Activated CD4-positive, alpha-beta T cell treated with anti-CD3 and anti-CD28 coated beads, Interleukin-2, amount 50 U/mL, for 1 hour (primary cell): ENCODE data around the gene PITPNM3.
"Not testable (repeated sequence)": the region's sequence is repeated elsewhere in the genome, so short reads cannot be mapped to it uniquely, and the experiment has no call there.

Experiments used
- DNase-seq: peaks from one replicate; pipeline ENCODE4 v3.0.0-alpha.2; 2020

The PITPNM3 gene

DNA sequence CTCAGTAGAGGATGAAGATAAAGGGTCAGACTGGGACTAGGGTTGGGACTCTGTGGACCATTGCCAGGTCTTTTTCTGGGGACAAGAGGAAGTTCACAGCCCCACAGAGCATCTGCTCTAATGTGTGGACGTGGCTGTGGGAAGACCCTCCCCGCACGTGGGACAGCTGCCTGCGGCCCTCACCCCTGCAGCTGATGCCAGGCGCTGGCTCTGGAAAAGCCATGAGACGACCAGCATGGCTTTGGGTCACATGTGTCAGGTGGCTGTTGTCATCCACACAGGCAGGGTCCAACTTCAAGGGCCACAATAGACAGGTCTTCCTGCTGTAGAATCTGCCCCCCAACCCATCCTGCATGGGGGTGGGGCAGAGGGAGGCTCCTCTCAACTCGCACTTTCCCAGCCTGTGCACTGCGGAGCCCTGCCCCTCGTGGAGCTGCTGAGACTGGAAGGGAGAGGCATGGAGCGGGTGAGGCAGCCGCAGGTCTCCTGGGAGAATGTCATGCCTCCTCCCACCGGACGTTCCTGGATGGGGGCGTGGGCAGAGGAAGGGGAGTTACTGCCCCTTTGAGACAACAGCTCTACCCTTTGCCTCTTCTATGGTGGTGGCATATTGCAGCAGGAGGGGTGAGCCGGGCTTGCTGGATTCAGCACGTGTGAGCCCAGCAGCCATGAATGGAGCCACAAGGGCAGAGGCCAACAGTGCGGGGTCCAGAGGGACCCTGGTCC is 58.7 kb downstream of the PITPNM3 start:
- no peak for DNase-seq

DNA sequence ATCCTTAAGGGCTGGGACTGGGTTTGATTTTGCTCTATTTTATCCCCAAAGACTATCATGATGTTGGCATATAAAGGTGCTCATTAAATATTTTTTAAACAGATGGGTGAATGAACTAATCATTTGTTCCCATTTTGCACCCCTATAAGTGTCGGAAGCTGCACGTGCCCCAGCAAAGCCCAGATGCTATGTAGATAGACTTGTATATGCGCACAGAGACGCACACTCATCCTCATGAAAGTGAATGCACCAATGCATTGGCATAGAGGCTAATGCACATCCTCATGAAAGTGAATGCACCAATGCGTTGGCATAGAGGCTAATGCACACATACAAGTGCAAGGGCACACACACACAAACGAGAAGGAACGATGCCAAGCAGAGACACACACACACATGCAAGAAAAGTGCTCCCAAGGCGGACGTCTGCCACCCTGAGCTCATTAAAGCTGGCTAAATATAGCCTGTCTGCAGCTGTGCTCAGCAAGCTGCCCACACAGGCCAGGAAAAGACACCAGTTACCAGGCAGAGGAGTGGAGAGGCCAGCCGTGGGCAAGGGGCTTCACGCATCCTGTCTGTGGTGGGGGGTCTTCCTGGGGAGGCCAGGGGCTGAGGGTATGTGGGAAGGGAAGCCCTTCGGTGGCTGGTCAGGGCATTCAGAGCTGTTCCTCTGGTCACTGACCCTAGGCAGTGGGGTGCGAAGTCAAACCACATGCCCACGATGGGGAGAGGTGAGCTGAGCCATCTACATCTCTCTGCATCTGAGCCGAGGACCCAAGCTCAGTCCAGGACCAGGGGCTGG is 59.5 kb downstream of the PITPNM3 start:
- no peak for DNase-seq

- no peak for DNase-seq
These were observed 60.3 kb downstream of the PITPNM3 start for GRCh38 chr17:6496116-6496481.

- no peak for DNase-seq
These were observed 60.8 kb downstream of the PITPNM3 start for GRCh38 chr17:6495450-6496115.

DNA sequence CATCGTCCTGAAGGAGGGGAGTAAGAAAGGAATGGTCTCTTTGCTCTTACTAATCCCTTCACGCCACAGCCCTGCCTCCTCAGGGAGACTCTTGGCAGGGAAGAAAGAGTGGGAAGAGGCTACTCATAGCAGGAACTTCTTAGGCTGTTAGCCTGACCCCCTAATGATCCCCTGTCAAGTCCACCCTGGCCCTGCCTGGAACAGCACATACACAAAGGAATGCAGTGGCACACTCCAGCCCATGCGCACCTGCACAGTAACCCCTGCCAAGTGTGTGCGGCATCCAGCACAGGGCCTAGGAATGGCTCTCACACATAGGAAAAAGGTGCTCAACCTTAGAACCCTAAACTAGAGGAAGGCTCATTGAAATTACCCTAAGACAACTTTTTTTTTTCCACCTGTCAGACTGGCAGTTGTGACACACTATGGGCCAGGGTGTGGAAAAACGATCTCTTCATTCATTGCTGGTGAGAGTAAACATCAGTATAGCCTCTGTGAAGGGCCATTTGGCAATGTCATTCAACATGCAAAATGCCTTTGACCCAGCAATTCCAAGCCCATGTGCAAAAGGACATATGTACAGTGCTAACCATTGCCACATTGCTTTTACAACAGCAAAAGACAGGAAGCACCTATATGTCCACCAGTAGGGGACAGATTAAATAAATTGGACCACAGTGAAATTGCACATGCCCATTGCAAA is 62.0 kb downstream of the PITPNM3 start:
- DNase-seq = no peak

DNA sequence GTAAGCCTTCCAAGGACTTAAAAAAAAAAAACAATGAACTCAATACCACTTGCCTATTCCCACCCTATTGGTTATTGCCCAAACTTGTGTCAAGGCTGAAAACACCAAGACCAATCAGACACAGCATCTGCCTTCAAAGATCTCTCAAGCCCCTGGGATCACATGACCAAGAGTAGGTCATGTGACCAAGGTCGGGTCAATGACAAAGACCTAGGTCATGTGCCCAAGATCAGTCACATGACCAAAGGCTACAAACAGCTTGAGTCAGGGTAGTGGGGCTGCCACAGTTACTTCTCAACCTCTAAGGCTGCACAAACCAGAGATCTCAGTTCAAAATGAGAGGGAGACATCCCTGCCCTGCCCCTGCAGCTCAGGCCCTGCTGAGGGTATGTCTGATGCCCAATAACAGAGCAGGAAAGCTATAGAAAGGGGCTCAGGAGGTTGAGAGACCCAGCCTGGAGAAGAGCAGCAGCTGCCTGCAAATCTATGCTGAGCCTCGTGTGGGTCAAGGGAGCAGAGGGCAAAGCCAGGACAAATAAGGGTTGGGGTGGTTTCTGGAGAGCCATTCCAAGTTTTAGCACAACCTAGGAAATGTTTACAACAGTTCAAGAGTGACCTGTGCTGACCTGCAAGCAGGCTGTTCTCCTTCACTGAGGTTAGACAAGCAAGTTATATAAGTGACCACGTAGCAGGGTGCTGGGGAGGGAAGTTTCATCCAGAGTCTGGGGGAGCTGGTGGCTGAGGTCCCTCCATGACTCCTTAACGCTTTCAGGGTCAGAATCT is 63.3 kb downstream of the PITPNM3 start:
- no peak for DNase-seq

GRCh38 chr17:6491071-6491700 is 65.2 kb downstream of the PITPNM3 start:
- DNase-seq = no peak

GRCh38 chr17:6489016-6489550 is 67.3 kb downstream of the PITPNM3 start:
- DNase-seq = no peak

DNA sequence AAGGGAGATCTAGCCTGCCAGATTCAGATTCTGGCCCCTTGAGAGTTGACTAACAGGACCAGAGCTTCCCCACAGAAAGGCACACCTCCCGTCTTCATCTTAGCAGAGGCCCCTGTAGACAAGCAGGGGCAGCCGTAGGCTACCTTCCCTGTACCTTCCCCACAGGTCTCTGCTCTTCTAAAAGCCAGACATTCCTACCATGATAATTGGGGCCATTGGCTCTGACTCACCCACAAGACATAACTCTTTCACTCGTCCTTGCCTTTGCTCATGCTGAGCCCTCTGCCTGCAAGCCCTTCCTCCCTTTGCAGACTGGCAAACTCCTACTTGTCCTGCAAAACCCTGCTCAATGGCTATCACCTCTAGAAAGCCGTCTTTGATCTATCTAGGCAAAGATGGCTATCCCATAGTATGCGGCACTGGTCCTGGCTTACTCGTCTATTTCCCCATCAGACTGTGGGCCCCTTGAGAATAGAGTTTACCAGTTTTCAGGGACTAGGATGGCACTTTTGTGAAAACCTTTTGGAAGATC is 68.3 kb downstream of the PITPNM3 start:
- no peak for DNase-seq

DNA sequence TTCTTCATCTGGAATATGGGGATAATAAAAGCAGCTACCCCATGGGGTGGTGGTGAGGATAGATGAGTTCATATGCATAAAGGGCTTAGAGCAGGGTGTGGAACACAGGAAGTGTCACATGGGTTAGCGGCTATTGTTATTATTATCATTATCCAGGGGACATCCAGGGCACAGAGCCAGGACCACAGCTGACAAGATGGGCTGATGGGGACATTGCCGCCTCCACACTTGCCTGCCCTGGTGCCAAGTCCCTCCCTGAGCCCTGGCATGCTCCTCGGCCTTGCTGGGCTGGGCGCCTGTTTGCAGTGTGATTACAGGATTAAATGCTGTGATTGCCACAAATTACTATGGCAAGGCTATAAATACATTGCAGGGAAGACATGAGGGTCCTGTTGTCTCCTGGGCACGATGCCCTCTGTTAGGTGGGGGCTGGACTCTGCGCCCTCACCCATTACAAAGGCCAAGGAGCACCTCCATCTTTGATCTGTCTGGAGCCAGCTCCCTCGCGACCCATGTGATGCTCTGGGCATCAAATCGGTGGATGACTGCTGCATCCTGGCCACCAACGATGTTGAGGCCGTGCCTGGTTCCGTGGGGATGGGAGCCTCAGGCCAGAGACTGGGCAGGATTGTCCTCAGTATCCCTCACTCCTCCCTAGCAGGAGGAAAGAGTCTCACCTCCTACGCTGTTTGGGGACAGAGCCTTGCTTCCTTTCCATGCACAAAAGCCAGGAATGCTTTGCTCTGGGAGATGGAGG is 68.9 kb downstream of the PITPNM3 start:
- no peak for DNase-seq

GRCh38 chr17:6485646-6486412 is 70.5 kb downstream of the PITPNM3 start:
- no peak for DNase-seq

DNA sequence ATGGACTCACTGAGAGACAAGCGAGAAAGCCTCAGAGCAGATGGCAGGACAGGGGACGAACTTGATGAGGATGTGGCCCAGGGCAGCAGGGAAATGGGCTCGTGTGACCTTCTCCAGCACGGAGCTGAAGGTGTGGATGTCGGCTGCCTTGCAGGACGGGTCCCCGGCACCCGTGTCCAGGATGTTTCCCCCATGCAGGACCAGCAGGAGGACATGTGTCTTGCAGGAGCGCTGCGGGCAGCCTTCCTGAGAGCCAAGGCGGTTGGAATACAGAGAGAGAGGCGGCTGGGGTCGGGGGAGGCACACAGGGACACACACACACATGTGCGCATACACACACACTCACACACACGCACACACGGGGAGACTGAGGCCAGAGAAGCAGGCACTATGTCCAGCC is 72.8 kb downstream of the PITPNM3 start:
- DNase-seq = no peak

GRCh38 chr17:6482796-6483195 is 73.6 kb downstream of the PITPNM3 start:
- not testable (repeated sequence) for DNase-seq

- no peak for DNase-seq
These were observed 74.3 kb downstream of the PITPNM3 start for GRCh38 chr17:6482105-6482455.

- DNase-seq = no peak
These were observed 76.1 kb downstream of the PITPNM3 start for GRCh38 chr17:6480303-6480675.

GRCh38 chr17:6479622-6480302 is 76.6 kb downstream of the PITPNM3 start:
- no peak for DNase-seq

DNA sequence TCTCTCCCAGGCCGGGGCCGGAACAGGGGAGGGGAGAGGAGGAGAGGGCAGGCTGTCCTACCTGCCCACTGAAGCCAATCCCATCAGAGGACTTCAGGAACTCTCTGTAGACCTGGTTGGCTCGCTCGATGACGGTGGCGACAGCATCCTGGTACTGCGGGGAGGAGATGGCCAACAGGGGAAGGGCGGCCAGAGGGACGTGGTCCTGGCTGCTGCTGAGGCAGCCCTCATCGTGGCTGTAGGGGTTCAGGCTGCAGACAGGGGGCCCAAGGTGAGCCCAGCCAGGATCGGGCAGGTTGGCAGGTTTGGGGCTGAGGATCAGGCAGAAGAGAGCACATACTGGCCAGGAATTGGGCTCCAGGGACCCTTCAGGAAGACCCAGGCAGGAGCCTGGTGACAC is 77.9 kb downstream of the PITPNM3 start:
- no peak for DNase-seq

- DNase-seq = no peak
These were observed 78.4 kb downstream of the PITPNM3 start for GRCh38 chr17:6477831-6478383.

DNA sequence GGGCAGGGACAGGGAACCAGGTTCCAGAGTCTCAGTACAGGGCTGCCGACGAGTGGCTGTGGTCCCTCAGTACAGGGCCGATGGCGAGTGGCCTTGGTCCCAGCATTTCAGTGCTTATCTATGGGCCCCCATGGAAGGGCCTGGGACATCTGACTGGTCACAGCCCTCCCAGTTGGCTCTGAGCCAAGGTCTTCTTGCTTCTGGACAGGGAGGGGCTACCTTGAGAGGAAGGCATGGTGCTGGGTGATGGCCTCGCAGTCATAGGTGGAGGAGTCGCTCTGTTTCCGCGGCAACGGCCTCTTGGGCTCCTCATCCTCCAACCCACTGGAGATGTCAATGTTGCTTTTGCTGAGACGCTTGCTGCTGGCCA is 79.6 kb downstream of the PITPNM3 start:
- DNase-seq = no peak
